VCaP (cell line): Measurements from ENCODE around the gene COX17.

Experiments used
- H3K27ac ChIP-seq: fragments of 450-650 bp; 2 replicates; pipeline ENCODE4 v1.5.1; 2017
- TF ChIP-seq, protein P1 (sequence below): fragments of 450-650 bp; conservative IDR thresholded peaks from 2 replicates; pipeline ENCODE4 v1.5.1; 2017; ENCODE audit warnings: mild to moderate bottlenecking, moderate library complexity

COX17 gene

DNA sequence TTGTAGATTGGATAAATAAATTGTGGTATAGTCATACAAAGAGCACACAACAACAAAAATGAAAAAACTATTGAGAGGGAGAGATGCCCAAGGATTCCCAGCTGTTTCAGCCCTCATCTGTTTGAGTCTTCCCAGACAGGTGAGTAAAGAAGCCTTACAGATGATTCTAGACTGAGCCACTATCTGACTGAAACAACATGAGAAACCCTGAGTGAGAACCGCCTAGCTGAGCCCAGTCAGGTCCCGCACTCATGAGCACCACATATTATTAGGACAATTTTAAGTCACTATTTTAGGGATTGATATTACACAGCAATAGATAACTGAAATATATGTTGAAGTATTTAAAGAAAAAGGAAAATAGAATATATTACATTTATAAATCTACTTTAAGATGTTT lies 35.8 kb downstream of the COX17 start:
- TF ChIP-seq, protein P1, sequence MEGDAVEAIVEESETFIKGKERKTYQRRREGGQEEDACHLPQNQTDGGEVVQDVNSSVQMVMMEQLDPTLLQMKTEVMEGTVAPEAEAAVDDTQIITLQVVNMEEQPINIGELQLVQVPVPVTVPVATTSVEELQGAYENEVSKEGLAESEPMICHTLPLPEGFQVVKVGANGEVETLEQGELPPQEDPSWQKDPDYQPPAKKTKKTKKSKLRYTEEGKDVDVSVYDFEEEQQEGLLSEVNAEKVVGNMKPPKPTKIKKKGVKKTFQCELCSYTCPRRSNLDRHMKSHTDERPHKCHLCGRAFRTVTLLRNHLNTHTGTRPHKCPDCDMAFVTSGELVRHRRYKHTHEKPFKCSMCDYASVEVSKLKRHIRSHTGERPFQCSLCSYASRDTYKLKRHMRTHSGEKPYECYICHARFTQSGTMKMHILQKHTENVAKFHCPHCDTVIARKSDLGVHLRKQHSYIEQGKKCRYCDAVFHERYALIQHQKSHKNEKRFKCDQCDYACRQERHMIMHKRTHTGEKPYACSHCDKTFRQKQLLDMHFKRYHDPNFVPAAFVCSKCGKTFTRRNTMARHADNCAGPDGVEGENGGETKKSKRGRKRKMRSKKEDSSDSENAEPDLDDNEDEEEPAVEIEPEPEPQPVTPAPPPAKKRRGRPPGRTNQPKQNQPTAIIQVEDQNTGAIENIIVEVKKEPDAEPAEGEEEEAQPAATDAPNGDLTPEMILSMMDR: no peak
- no peak overlapping the region for H3K27ac ChIP-seq

- no peak overlapping the region for H3K27ac ChIP-seq
- TF ChIP-seq, protein P1: no peak
Measured at GRCh38 chr3:119639494-119640350, 37.5 kb downstream of the COX17 start.

GRCh38 chr3:119637679-119638477 lies 39.3 kb downstream of the COX17 start:
- TF ChIP-seq, protein P1: no peak
- no peak overlapping the region for H3K27ac ChIP-seq

- TF ChIP-seq, protein P1: no peak
- H3K27ac ChIP-seq: no peak overlapping the region
Measured at GRCh38 chr3:119636891-119637611, 40.2 kb downstream of the COX17 start.

DNA sequence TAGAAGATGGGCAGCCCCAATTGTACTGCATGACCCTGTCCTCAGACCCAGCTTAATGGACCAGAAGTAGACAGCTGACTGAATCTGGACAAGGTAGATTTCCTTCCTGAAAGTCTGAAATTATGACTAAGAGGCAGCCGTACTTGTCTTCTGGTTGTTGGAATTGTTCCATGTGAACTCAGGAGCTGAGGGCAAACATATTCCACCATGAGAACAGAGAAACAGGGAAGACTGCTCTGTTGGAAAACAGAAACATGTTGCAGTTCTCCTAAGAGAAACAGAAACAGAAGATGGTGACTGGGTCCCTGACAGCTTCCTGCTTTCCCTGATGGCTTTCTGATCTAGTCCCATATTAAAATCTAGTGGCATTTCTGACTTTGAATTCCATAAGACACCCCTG lies 41.0 kb downstream of the COX17 start:
- H3K27ac ChIP-seq: no peak overlapping the region
- TF ChIP-seq, protein P1: no peak

DNA sequence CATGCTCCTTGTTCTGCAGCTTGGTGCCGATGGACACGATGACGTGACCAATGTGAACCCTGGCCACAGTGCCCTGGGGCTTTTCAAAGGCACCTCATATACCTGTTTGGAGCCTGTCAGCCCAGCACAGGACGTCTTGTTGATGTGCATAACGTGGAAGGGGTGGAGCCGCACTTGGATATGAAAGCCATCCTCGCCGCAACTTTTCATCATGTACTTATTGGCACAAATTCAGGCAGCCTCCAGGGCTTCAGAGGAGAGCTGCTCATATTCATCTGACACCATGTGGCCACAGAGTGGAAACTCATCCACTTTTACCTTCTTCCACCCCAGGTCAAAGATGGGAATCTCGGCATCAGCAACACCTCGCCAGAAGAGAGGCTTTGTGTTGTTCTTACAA lies 41.5 kb downstream of the COX17 start:
- TF ChIP-seq, protein P1: no peak
- no peak overlapping the region for H3K27ac ChIP-seq

DNA sequence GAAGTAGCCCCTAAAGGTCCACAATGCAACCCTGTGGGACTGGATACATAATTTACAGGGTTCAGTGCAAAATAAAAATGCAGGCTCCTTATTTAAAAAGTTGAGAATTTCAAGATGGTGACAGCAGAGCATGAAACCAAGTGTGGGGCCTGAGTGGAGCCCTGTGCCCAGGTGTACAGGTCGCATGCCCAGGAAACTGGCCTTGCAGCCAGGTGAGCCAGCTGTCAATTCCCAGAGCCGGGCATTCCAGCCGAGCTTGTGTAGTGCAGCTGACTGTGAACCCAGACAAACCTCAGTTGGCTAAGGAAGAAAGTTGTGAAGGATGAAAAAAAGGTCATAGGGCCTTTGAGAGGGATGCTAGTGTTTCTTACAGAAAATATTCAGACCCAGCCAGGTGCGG lies 44.4 kb downstream of the COX17 start:
- H3K27ac ChIP-seq: no peak overlapping the region
- TF ChIP-seq, protein P1: no peak
